HUES48 (cell line): ENCODE data around the gene DOCK6.
"Not testable (repeated sequence)": the region's sequence is repeated elsewhere in the genome, so short reads cannot be mapped to it uniquely, and the experiment has no call there.

Experiments
- H3K27ac ChIP-seq: one replicate; pipeline ENCODE4 v1.7.0; 2013; ENCODE audit warnings: low read depth, low read length, inconsistent platforms
- H3K27me3 ChIP-seq: 2 replicates; pipeline ENCODE4 v1.6.1; 2013; ENCODE audit warnings: mild to moderate bottlenecking, low read length; ENCODE audit not compliant: control insufficient read depth, insufficient read depth
- H3K36me3 ChIP-seq: 2 replicates; pipeline ENCODE4 v1.6.1; 2013; ENCODE audit warnings: low read length; ENCODE audit not compliant: control insufficient read depth, insufficient read depth
- H3K4me1 ChIP-seq: 2 replicates; pipeline ENCODE4 v1.6.1; 2013; ENCODE audit warnings: mild to moderate bottlenecking, low read length; ENCODE audit not compliant: control insufficient read depth, insufficient read depth
- H3K4me3 ChIP-seq: 2 replicates; pipeline ENCODE4 v1.5.1; 2013; ENCODE audit warnings: mild to moderate bottlenecking, low read depth, low read length
- H3K9ac ChIP-seq: 2 replicates; pipeline ENCODE4 v1.6.1; 2013; ENCODE audit warnings: mild to moderate bottlenecking, low read depth, low read length, moderate library complexity
- H3K9me3 ChIP-seq: 2 replicates; pipeline ENCODE4 v1.6.1; 2013; ENCODE audit warnings: low read length; ENCODE audit not compliant: control insufficient read depth, insufficient read depth

DOCK6 gene

GRCh38 chr19:11194656-11195558, 67.4 kb downstream of the DOCK6 start:
- Histone ChIP-seq H3K4me3 (no peak overlapping the region), H3K9me3 (no peaks in the 10 kb centered on the region), H3K9ac (no peak overlapping the region), H3K27ac (no peak overlapping the region), H3K27me3 (no peaks in the 10 kb centered on the region), H3K4me1 (peaks cover 4% of the 10 kb centered on the region; the same call in 1 of the 2 replicates), H3K36me3 (peaks cover 46% of the 10 kb centered on the region)

GRCh38 chr19:11194173-11194572, 68.2 kb downstream of the DOCK6 start:
- Histone ChIP-seq H3K27me3 (no peaks in the 10 kb centered on the region), H3K27ac (no peak overlapping the region), H3K4me3 (no peak overlapping the region), H3K36me3 (peaks cover 48% of the 10 kb centered on the region), H3K9ac (no peak overlapping the region), H3K4me1 (peaks cover 4% of the 10 kb centered on the region; the same call in 1 of the 2 replicates), H3K9me3 (no peaks in the 10 kb centered on the region)

- H3K9me3 ChIP-seq: no peaks in the 10 kb centered on the region
- peaks cover 47% of the 10 kb centered on the region for H3K36me3 ChIP-seq
- H3K9ac ChIP-seq: no peak overlapping the region
- H3K27me3 ChIP-seq: no peaks in the 10 kb centered on the region
- H3K4me3 ChIP-seq: no peak overlapping the region
- no peaks in the 10 kb centered on the region for H3K4me1 ChIP-seq
- no peak overlapping the region for H3K27ac ChIP-seq
Observed at GRCh38 chr19:11192957-11193939, 69.1 kb downstream of the DOCK6 start.

GRCh38 chr19:11191934-11192333, 70.4 kb downstream of the DOCK6 start:
- Histone ChIP-seq H3K27me3 (no peaks in the 10 kb centered on the region), H3K4me1 (no peaks in the 10 kb centered on the region), H3K27ac (no peak overlapping the region), H3K9me3 (no peaks in the 10 kb centered on the region), H3K4me3 (no peak overlapping the region), H3K9ac (no peak overlapping the region), H3K36me3 (peaks cover 52% of the 10 kb centered on the region)

GRCh38 chr19:11191273-11191755, 71.0 kb downstream of the DOCK6 start:
- no peak overlapping the region for H3K4me3 ChIP-seq
- H3K36me3 ChIP-seq: peaks cover 55% of the 10 kb centered on the region

GRCh38 chr19:11190501-11190900, 71.8 kb downstream of the DOCK6 start:
- no peak overlapping the region for H3K4me3 ChIP-seq
- H3K4me1 ChIP-seq: no peaks in the 10 kb centered on the region
- H3K36me3 ChIP-seq: peaks cover 59% of the 10 kb centered on the region
- no peaks in the 10 kb centered on the region for H3K9me3 ChIP-seq
- no peaks in the 10 kb centered on the region for H3K27me3 ChIP-seq
- no peak overlapping the region for H3K27ac ChIP-seq
- H3K9ac ChIP-seq: no peak overlapping the region

More at GRCh38 chr19:11191273-11191755, 71.0 kb downstream of the DOCK6 start:
- Histone ChIP-seq H3K9me3 (no peaks in the 10 kb centered on the region), H3K27ac (no peak overlapping the region), H3K9ac (no peak overlapping the region), H3K27me3 (no peaks in the 10 kb centered on the region), H3K4me1 (no peaks in the 10 kb centered on the region)

GRCh38 chr19:11187441-11187840, 74.9 kb downstream of the DOCK6 start:
- H3K4me3 ChIP-seq: no peak overlapping the region
- no peaks in the 10 kb centered on the region for H3K27me3 ChIP-seq
- H3K9me3 ChIP-seq: no peaks in the 10 kb centered on the region
- H3K4me1 ChIP-seq: no peaks in the 10 kb centered on the region
- H3K9ac ChIP-seq: no peak overlapping the region
- H3K36me3 ChIP-seq: peaks cover 39% of the 10 kb centered on the region
- no peak overlapping the region for H3K27ac ChIP-seq

- Histone ChIP-seq H3K9me3 (no peaks in the 10 kb centered on the region), H3K9ac (no peak overlapping the region), H3K27ac (no peak overlapping the region), H3K4me3 (no peak overlapping the region), H3K27me3 (no peaks in the 10 kb centered on the region), H3K4me1 (no peaks in the 10 kb centered on the region), H3K36me3 (peaks cover 20% of the 10 kb centered on the region)
Observed at GRCh38 chr19:11182994-11183393, 79.3 kb downstream of the DOCK6 start.

GRCh38 chr19:11181488-11181887, 80.8 kb downstream of the DOCK6 start:
- H3K9ac ChIP-seq: no peak overlapping the region
- H3K9me3 ChIP-seq: no peaks in the 10 kb centered on the region
- no peaks in the 10 kb centered on the region for H3K4me1 ChIP-seq
- peaks cover 19% of the 10 kb centered on the region for H3K36me3 ChIP-seq
- H3K27me3 ChIP-seq: no peaks in the 10 kb centered on the region
- H3K27ac ChIP-seq: no peak overlapping the region
- no peak overlapping the region for H3K4me3 ChIP-seq

- H3K4me1 ChIP-seq, H3K9ac ChIP-seq, H3K27ac ChIP-seq, H3K9me3 ChIP-seq, H3K27me3 ChIP-seq, H3K4me3 ChIP-seq: not testable (repeated sequence)
- H3K36me3 ChIP-seq: peaks cover 25% of the 10 kb centered on the region
Observed at GRCh38 chr19:11180975-11181374, 81.3 kb downstream of the DOCK6 start.
